Heart right ventricle (tissue), 16 donors: ENCODE results near the gene SYT11. TPM values are rescaled to one million over a fixed set of nuclear protein-coding genes. Genes with fewer than 3 reads are reported as not detected.

Source experiments
- ATAC-seq, 8 donors: fragments of 200-7000 bp; cut with Tn5 transposase; one replicate each; pipeline ENCODE4 v1.9.1; 2020; ENCODE audit warnings: mild to moderate bottlenecking in 8 of 8, moderate library complexity in 8 of 8, moderate number of reproducible peaks in 1 of 8
- DNase-seq, 2 donors: peaks; one replicate each; pipeline ENCODE4 v3.0.0-alpha.2; 2020
- H3K27ac ChIP-seq, 10 donors: fragments of 200-600 bp; sonication (generic) in 2 of 10; one replicate each; pipeline versions ENCODE4 v1.5.0 to v1.8.0; 2020 to 2022; ENCODE audit warnings: mild to moderate bottlenecking in 3 of 10
- H3K27me3 ChIP-seq, 7 donors: fragments of 200-600 bp; one replicate each; pipeline ENCODE4 v1.8.0; 2021 to 2022; ENCODE audit warnings: mild to moderate bottlenecking in 2 of 7
- H3K36me3 ChIP-seq, 9 donors: fragments of 200-600 bp; sonication (generic) in 1 of 9; one replicate each; pipeline versions ENCODE4 v1.5.0 to v1.8.0; 2020 to 2022; ENCODE audit warnings: mild to moderate bottlenecking in 2 of 9
- H3K4me1 ChIP-seq, 9 donors: fragments of 200-600 bp; sonication (generic) in 1 of 9; one replicate each; pipeline versions ENCODE4 v1.5.0 to v1.8.0; 2020 to 2022; ENCODE audit warnings: mild to moderate bottlenecking in 4 of 9
- H3K4me3 ChIP-seq, 10 donors: fragments of 200-600 bp; sonication (generic) in 2 of 10; one replicate each; pipeline versions ENCODE4 v1.5.0 to v1.8.0; 2020 to 2022; ENCODE audit warnings: mild to moderate bottlenecking in 7 of 10, moderate library complexity in 2 of 10
- H3K9me3 ChIP-seq, 11 donors: fragments of 200-600 bp in 10 of 11; sonication (generic) in 2 of 11; one replicate each; pipeline versions ENCODE4 v1.5.0 to v1.8.0; 2013 to 2022; ENCODE audit warnings: mild to moderate bottlenecking in 2 of 11, control low read depth in 1 of 11, moderate library complexity in 1 of 11
- WGBS, 2 donors: extraction: QIAGEN DNeasy Blood & Tissue Kit; methylation state at CpG; one replicate each; pipeline ENCODE4 v1.1.7; 2013; ENCODE audit warnings: inconsistent platforms in 1 of 2; 5-methylcytosine and 5-hydroxymethylcytosine counted together
- intact Hi-C, 10 donors: fragments of 100-400 bp; cut with DNase I; formaldehyde crosslinking; loops; one replicate each; pipeline versions ENCODE4 v1.11.1 to v1.14.2; 2022
- polyA plus RNA-seq, 2 donors: library from polyadenylated mRNA; stranded (reverse); fragments of 200-250 nt; gene quantifications; one replicate each; pipeline ENCODE4 v1.2.3, GENCODE V29; 2013
- total RNA-seq, 10 donors: library from RNA; stranded (reverse); fragmentation: NEBNext Ultra II Directional in 3 of 10; extraction: Animal tissue kit (Norgen Biotek cat#: 25700) in 3 of 10; gene quantifications; one replicate each; pipeline versions ENCODE4 v1.2.1 to v1.2.4, GENCODE V29; 2021 to 2023
- TF ChIP-seq, protein P1 (sequence below), 9 donors: fragments of 200-600 bp; sonication (generic) in 2 of 9; IDR thresholded peaks; one replicate each; pipeline versions ENCODE4 v1.5.0 to v1.8.0; 2021 to 2022; ENCODE audit warnings: antibody characterized with exemption in 9 of 9, mild to moderate bottlenecking in 5 of 9, moderate library complexity in 1 of 9
- donor health status: Arrhythmogenic right ventricular cardiomyopathy.
- donor health status: ischemic (EF 13 %, LVEDD 7.1; RV severe dilation, severe dysfunction).
- donor health status: healthy with polysubstance abuse.
- donor health status: DM: no; HTN: yes; CAD: no.
- donor health status: DM: no; HTN: no; CAD: no.
- donor health status: ischemic (EF 25% LVEDD 6.9; RV normal size, moderate dysfunction).
- donor health status: ischemic (EF 25% LVEDD 5.7; RV mildly dilated, moderate dysfunction).
- donor health status: healthy.
- donor health status: DM: yes; HTN: yes; CAD: no.
- donor health status: Ischemic cardiomyopathy.
- donor health status: ischemic (EF 35%, LVEDD 5.7; RV mildly dilated, moderate dysfunction).
- donor health status: nonischemic (EF 11% LVEDD 7.7; RV severe dilation, severe dysfunction).
- donor health status: DM: yes; HTN: yes; CAD: no.
- donor health status: PGD.
- donor health status: ischemic (EF 29% LVEDD 5.4; RV normal size, mild dysfunction).
- donor health status: nonischemic (EF 23%, LVEDD 6.1; RV moderate dilation, normal function).

The SYT11 gene
- total and polyA plus RNA-seq, 12 donors = 1.8 to 19.4 (median 12.1) TPM

DNA sequence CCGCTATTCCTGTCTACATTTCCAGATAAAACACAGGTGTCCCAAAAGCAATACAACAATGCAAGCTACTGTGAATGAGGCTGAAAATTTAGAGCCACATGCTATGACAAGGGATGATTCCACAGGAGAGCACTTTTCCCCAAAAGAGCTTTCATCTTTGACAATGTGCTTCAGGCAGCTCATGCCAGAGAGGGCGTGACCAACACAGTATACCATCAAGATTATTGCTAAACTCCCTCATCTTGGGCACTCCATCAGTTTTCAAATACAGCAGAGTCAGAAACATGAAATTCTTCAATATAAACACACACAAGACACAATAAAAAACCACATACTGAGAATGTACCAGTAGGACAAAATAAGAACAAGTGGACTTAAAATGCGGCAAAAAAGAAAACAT lies 9.0 kb upstream of the SYT11 start:
- peaks cover 0 to 96% (median 35%) of the 10 kb centered on the region in 9 donors for H3K36me3 ChIP-seq
- ATAC-seq = no peak
- intact Hi-C loops = no loop called here
- H3K27me3 ChIP-seq = no peaks in the 10 kb centered on the region
- peaks cover 0 to 23% (median 12%) of the 10 kb centered on the region in 9 donors for H3K4me1 ChIP-seq
- no peaks in the 10 kb centered on the region for H3K9me3 ChIP-seq
- no peak for DNase-seq
- 90% methylated on average over 3 of the region's 3 CpGs for WGBS, 2 donors
- TF ChIP-seq, protein P1, sequence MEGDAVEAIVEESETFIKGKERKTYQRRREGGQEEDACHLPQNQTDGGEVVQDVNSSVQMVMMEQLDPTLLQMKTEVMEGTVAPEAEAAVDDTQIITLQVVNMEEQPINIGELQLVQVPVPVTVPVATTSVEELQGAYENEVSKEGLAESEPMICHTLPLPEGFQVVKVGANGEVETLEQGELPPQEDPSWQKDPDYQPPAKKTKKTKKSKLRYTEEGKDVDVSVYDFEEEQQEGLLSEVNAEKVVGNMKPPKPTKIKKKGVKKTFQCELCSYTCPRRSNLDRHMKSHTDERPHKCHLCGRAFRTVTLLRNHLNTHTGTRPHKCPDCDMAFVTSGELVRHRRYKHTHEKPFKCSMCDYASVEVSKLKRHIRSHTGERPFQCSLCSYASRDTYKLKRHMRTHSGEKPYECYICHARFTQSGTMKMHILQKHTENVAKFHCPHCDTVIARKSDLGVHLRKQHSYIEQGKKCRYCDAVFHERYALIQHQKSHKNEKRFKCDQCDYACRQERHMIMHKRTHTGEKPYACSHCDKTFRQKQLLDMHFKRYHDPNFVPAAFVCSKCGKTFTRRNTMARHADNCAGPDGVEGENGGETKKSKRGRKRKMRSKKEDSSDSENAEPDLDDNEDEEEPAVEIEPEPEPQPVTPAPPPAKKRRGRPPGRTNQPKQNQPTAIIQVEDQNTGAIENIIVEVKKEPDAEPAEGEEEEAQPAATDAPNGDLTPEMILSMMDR (IDR thresholded peaks at IDR 0.05) = no peak
- H3K27ac ChIP-seq = no peak overlapping the region
- no peak overlapping the region for H3K4me3 ChIP-seq

DNA sequence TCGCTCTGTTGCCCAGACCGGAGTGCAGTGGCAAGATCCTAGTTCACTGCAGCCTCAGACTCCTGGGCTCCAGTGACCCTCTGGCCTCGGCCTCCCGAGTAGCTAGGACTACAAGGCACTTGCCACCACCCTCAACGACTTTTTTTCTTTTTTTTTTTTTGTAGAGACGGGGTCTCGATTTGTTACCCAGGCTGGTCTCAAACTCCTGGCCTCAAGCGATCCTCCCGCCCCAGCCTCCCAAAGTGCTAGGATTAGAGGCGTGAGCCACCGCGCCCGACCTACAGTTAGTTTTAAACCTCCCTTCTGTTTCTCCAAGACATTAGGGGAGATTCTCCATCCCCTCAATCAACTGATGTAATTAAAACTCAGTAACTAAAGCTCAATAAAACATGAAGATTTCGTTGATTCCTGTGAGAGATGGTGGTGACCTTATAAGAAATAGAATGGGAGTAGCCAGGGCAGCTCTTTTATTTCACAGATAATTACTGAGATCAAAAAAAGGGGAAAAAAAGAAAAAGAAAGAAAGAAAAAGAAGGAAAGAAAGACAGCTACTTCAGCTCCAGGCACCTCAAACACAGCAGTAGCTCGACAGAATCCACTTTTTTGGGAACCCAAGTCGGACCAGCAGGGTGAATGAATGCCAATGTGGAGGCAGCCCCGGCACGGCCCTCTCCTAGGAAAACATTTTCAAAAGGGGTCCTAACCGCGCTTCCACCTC lies 3.0 kb upstream of the SYT11 start:
- Histone ChIP-seq H3K4me1 (peaks cover 0 to 50% (median 46%) of the 10 kb centered on the region in 9 donors), H3K4me3 (peak overlapping the region; percentile 55 to 83 (median 73)), H3K27ac (peak overlapping the region; percentile 49 to 94 (median 86)), H3K27me3 (no peaks in the 10 kb centered on the region), H3K36me3 (peaks cover 0 to 43% (median 26%) of the 10 kb centered on the region in 9 donors), H3K9me3 (no peaks in the 10 kb centered on the region)
- TF ChIP-seq, protein P1 (IDR thresholded peaks at IDR 0.05) = no peak
- ATAC-seq (no peak), DNase-seq (no peak)
- intact Hi-C loops = loop anchor here in 3 of 10 donors (5.0 kb wide), 2 partner anchors 41 to 56 kb away; partner anchors contain the start of gene RIT1 (in 2 of the 3)
- 54% methylated on average over 20 of the region's 20 CpGs for WGBS, 2 donors

GRCh38 chr1:155856975-155857930 lies 2.1 kb upstream of the SYT11 start, which contains the start of gene GON4L:
Gene GON4L, minus strand, starts transcription at chr1:155857214. Its CDS starts 3,434 bp downstream, at chr1:155853780.
- peak within 1 kb of the TSS; percentile 49 to 94 (median 86) for H3K27ac ChIP-seq
- peaks cover 0 to 37% (median 23%) of the 10 kb centered on the region in 9 donors for H3K36me3 ChIP-seq
- DNase-seq (peak; percentile 87 to 90), ATAC-seq (peak; percentile 62 to 81 (median 71))
- H3K4me3 ChIP-seq = peak within 1 kb of the TSS; percentile 55 to 83 (median 73)
- intact Hi-C loops = loop anchor here in 3 of 10 donors (5.0 kb wide), 2 partner anchors 40 to 55 kb away; partner anchors contain the start of gene RIT1 (in 2 of the 3)
- no peaks in the 10 kb centered on the region for H3K27me3 ChIP-seq
- 17 to 19% methylated on average over 46 of the region's 46 CpGs for WGBS, 2 donors
- H3K9me3 ChIP-seq = no peaks in the 10 kb centered on the region
- TF ChIP-seq, protein P1 (IDR thresholded peaks at IDR 0.05) = no peak
- H3K4me1 ChIP-seq = peaks cover 0 to 50% (median 47%) of the 10 kb centered on the region in 9 donors

GRCh38 chr1:155858800-155859233 lies 550 bp upstream of the SYT11 start:
- peak overlapping the region in 9 of 10 donors; percentile 32 to 59 (median 52) for H3K4me3 ChIP-seq
- DNase-seq (peak; percentile 5 to 12), ATAC-seq (no peak)
- peak overlapping the region; percentile 63 to 96 (median 94) for H3K27ac ChIP-seq
- intact Hi-C loops = loop anchor here in 3 of 10 donors (5.0 kb wide), 2 partner anchors 38 to 53 kb away; partner anchors contain the start of gene RIT1 (in 2 of the 3)
- 63 to 66% methylated on average over 12 of the region's 12 CpGs for WGBS, 2 donors
- H3K27me3 ChIP-seq = no peaks in the 10 kb centered on the region
- no peaks in the 10 kb centered on the region for H3K9me3 ChIP-seq
- TF ChIP-seq, protein P1 (IDR thresholded peaks at IDR 0.05) = no peak
- peaks cover 0 to 50% (median 47%) of the 10 kb centered on the region in 9 donors for H3K4me1 ChIP-seq
- H3K36me3 ChIP-seq = peaks cover 0 to 21% (median 10%) of the 10 kb centered on the region in 9 donors
